ENCODE measurements around the gene MRPS34.

- no peak for TF ChIP-seq POLR2AphosphoS5 (IDR thresholded peaks at IDR 0.05)
- no peak for TF ChIP-seq CTCF (IDR thresholded peaks at IDR 0.05)
Observed at GRCh38 chr16:1815461-1815860, 42.5 kb upstream of the MRPS34 start.
